Fibroblast of lung (primary cell): ENCODE measurements around the gene TRIP12. TPM values are rescaled to one million over a fixed set of nuclear protein-coding genes. Genes with fewer than 3 reads are reported as not detected.

Experiments
- DNase-seq, 2 donors: peaks; one replicate each; pipeline versions ENCODE4 v3.0.0 to v3.0.0-alpha.2; 2010; ENCODE audit warnings: low read depth in 2 of 2
- H2AFZ ChIP-seq: 2 replicates; pipeline ENCODE4 v1.5.1; 2012; ENCODE audit warnings: low read length, control low read depth, inconsistent platforms
- H3K27ac ChIP-seq: 2 replicates; pipeline ENCODE4 v1.5.1; 2011; ENCODE audit warnings: low read length, control low read depth; ENCODE audit not compliant: insufficient read depth
- H3K27me3 ChIP-seq: 2 replicates; pipeline ENCODE4 v1.5.1; 2011; ENCODE audit warnings: mild to moderate bottlenecking, low read length; ENCODE audit not compliant: control insufficient read depth, insufficient read depth
- H3K36me3 ChIP-seq: 2 replicates; pipeline ENCODE4 v1.5.1; 2011; ENCODE audit warnings: low read length; ENCODE audit not compliant: control insufficient read depth, insufficient read depth
- H3K4me1 ChIP-seq: 2 replicates; pipeline ENCODE4 v1.5.1; 2011; ENCODE audit warnings: low read length; ENCODE audit not compliant: control insufficient read depth, insufficient read depth; ENCODE audit errors: extremely low read depth
- H3K4me2 ChIP-seq: 2 replicates; pipeline ENCODE4 v1.5.1; 2011; ENCODE audit warnings: low read length, control low read depth; ENCODE audit not compliant: insufficient read depth; ENCODE audit errors: extremely low read depth
- H3K4me3 ChIP-seq, 4 experiments: fragments of 200-600 bp in 1 of 4; sonication (generic) in 1 of 4; replicated peaks in 1 of 4; 2 replicates each; pipeline ENCODE4 v1.5.1; 2011 to 2016; ENCODE audit warnings: low read length in 4 of 4, low read depth in 3 of 4, mild to moderate bottlenecking in 3 of 4, control low read depth in 2 of 4, inconsistent platforms in 1 of 4, mixed read lengths in 1 of 4; ENCODE audit not compliant: insufficient read depth in 1 of 4; ENCODE audit errors: control extremely low read depth in 1 of 4
- H3K79me2 ChIP-seq: 2 replicates; pipeline ENCODE4 v1.5.1; 2012; ENCODE audit warnings: mild to moderate bottlenecking, low read length, inconsistent platforms; ENCODE audit not compliant: control insufficient read depth, insufficient read depth
- H3K9ac ChIP-seq: 2 replicates; pipeline ENCODE4 v1.5.1; 2011; ENCODE audit warnings: mild to moderate bottlenecking, low read length, control low read depth; ENCODE audit not compliant: insufficient read depth
- H3K9me3 ChIP-seq: 2 replicates; pipeline ENCODE4 v1.5.1; 2012; ENCODE audit warnings: low read depth, low read length; ENCODE audit not compliant: control insufficient read depth, insufficient read depth
- H4K20me1 ChIP-seq: 2 replicates; pipeline ENCODE4 v1.5.1; 2011; ENCODE audit warnings: low read length; ENCODE audit not compliant: control insufficient read depth, insufficient read depth; ENCODE audit errors: extremely low read depth
- CTCF ChIP-seq, 2 donors: IDR thresholded peaks in 1 of 2; conservative IDR thresholded peaks in 1 of 2; 1 replicate in 1 of 2; 2 replicates in 1 of 2; pipeline ENCODE4 v1.5.1; 2011 to 2012; ENCODE audit warnings: low read length in 2 of 2, control low read depth in 1 of 2, inconsistent platforms in 1 of 2, low read depth in 1 of 2, mild to moderate bottlenecking in 1 of 2
- EZH2 ChIP-seq: IDR thresholded peaks from 2 replicates; pipeline ENCODE4 v1.5.1; 2012; ENCODE audit warnings: low read length, control low read depth, mild to moderate bottlenecking; ENCODE audit errors: missing control alignments
- polyA plus RNA-seq, 2 donors: library from polyadenylated mRNA; depleted of rRNA in 1 of 2; stranded (reverse) in 1 of 2; unstranded in 1 of 2; fragments of >200 nt; gene quantifications; 2 replicates each; pipeline ENCODE4 v1.2.1, GENCODE V29; 2011 to 2012; ENCODE audit warnings: missing spikeins in 1 of 2
- total RNA-seq: library from RNA; depleted of rRNA; stranded (reverse); fragments of >200 nt; gene quantifications from 2 replicates; pipeline ENCODE4 v1.2.1, GENCODE V29; 2014

TRIP12 gene
- total and polyA plus RNA-seq, 2 donors (not counting 1 experiment from before 2014, with no cell fraction given) = 122 to 277 TPM

GRCh38 chr2:229873123-229873581 lies 48.7 kb downstream of the TRIP12 start:
- Histone ChIP-seq H3K9me3 (no peaks in the 10 kb centered on the region), H3K27ac (no peak overlapping the region), H3K9ac (no peak overlapping the region), H3K79me2 (peaks cover 47% of the 10 kb centered on the region), H3K4me2 (no peak overlapping the region), H4K20me1 (no peaks in the 10 kb centered on the region), H3K27me3 (no peaks in the 10 kb centered on the region), H3K36me3 (no peaks in the 10 kb centered on the region), H2AFZ (no peak overlapping the region), H3K4me1 (no peaks in the 10 kb centered on the region), H3K4me3 (no peak overlapping the region)
- DNase-seq = no peak
- TF ChIP-seq EZH2 = no peak
- TF ChIP-seq CTCF (conservative IDR thresholded peaks at IDR 0.05 in 1 of 2, IDR thresholded peaks at IDR 0.05 in 1 of 2; ENCODE audit: low read depth in 1 of 2, low read length in 2 of 2) = no peak

GRCh38 chr2:229870903-229871656 lies 50.7 kb downstream of the TRIP12 start:
- peaks cover 56% of the 10 kb centered on the region for H3K79me2 ChIP-seq
- H3K4me3 ChIP-seq = no peak overlapping the region
- H3K9ac ChIP-seq = no peak overlapping the region
- no peaks in the 10 kb centered on the region for H3K36me3 ChIP-seq
- no peak overlapping the region for H3K4me2 ChIP-seq
- H2AFZ ChIP-seq = no peak overlapping the region
- no peaks in the 10 kb centered on the region for H4K20me1 ChIP-seq
- H3K4me1 ChIP-seq = no peaks in the 10 kb centered on the region
- DNase-seq = no peak
- no peak overlapping the region for H3K27ac ChIP-seq
- no peaks in the 10 kb centered on the region for H3K9me3 ChIP-seq
- TF ChIP-seq EZH2 = no peak
- TF ChIP-seq CTCF (conservative IDR thresholded peaks at IDR 0.05 in 1 of 2, IDR thresholded peaks at IDR 0.05 in 1 of 2; ENCODE audit: low read depth in 1 of 2, low read length in 2 of 2) = no peak
- no peaks in the 10 kb centered on the region for H3K27me3 ChIP-seq

- Histone ChIP-seq H3K4me2 (no peak overlapping the region), H3K36me3 (no peaks in the 10 kb centered on the region), H3K79me2 (peaks cover 59% of the 10 kb centered on the region), H3K27ac (no peak overlapping the region), H3K27me3 (no peaks in the 10 kb centered on the region), H3K9ac (no peak overlapping the region), H3K9me3 (no peaks in the 10 kb centered on the region), H3K4me1 (no peaks in the 10 kb centered on the region), H4K20me1 (no peaks in the 10 kb centered on the region), H3K4me3 (no peak overlapping the region), H2AFZ (no peak overlapping the region)
- no peak for DNase-seq
- TF ChIP-seq EZH2 = no peak
- TF ChIP-seq CTCF (conservative IDR thresholded peaks at IDR 0.05 in 1 of 2, IDR thresholded peaks at IDR 0.05 in 1 of 2; ENCODE audit: low read depth in 1 of 2, low read length in 2 of 2) = no peak
These were observed 52.6 kb downstream of the TRIP12 start for GRCh38 chr2:229869226-229869625.
